Renal pelvis (tissue), 4 donors: ENCODE results near the gene LYPLA2. TPM values are rescaled to one million over a fixed set of nuclear protein-coding genes. Genes with fewer than 3 reads are reported as not detected.
"Not testable (repeated sequence)": the region's sequence is repeated elsewhere in the genome, so short reads cannot be mapped to it uniquely, and the experiment has no call there.

ENCODE experiments used
- DNase-seq: peaks from one replicate; pipeline ENCODE4 v3.0.0-alpha.2; 2013
- polyA plus RNA-seq, 3 donors: library from polyadenylated mRNA; unstranded; fragments of 120-200 nt; gene quantifications; one replicate each; pipeline ENCODE4 v1.2.1, GENCODE V29; 2013; ENCODE audit not compliant: insufficient read length in 3 of 3

The LYPLA2 gene
- polyA plus RNA-seq, 3 donors = 72.4 to 87.2 (median 78.9) TPM

- DNase-seq = no peak
Measured at GRCh38 chr1:23774174-23774880, 16.6 kb upstream of the LYPLA2 start.

- DNase-seq = no peak
Measured at GRCh38 chr1:23776217-23776616, 14.7 kb upstream of the LYPLA2 start.

- peak; percentile 79 for DNase-seq
Measured at GRCh38 chr1:23777979-23778814, 12.7 kb upstream of the LYPLA2 start, which contains the start of gene PITHD1. TSS of gene PITHD1 (plus strand) at chr1:23778418. CDS start at chr1:23778516, 98 bp downstream.

- DNase-seq = no peak
Measured at GRCh38 chr1:23779826-23780371, 11.0 kb upstream of the LYPLA2 start.

GRCh38 chr1:23783141-23783540, 7.8 kb upstream of the LYPLA2 start:
- DNase-seq = not testable (repeated sequence)

GRCh38 chr1:23784846-23785245, 6.1 kb upstream of the LYPLA2 start:
- DNase-seq = no peak

- no peak for DNase-seq
Measured at GRCh38 chr1:23787701-23788100, 3.2 kb upstream of the LYPLA2 start.

GRCh38 chr1:23788695-23789094, 2.2 kb upstream of the LYPLA2 start:
- DNase-seq = no peak

- DNase-seq = no peak
Measured at GRCh38 chr1:23791516-23792047, 637 bp downstream of the LYPLA2 start.

- no peak for DNase-seq
Measured at GRCh38 chr1:23792151-23792945, 1.4 kb downstream of the LYPLA2 start.

- DNase-seq = no peak
Measured at GRCh38 chr1:23793018-23793781, 2.3 kb downstream of the LYPLA2 start.

- DNase-seq = no peak
Measured at GRCh38 chr1:23793861-23794731, 3.2 kb downstream of the LYPLA2 start.

GRCh38 chr1:23794732-23795182, 3.8 kb downstream of the LYPLA2 start:
- not testable (repeated sequence) for DNase-seq

GRCh38 chr1:23795676-23796465, 4.9 kb downstream of the LYPLA2 start:
- no peak for DNase-seq

- DNase-seq = no peak
Measured at GRCh38 chr1:23796466-23797271, 5.7 kb downstream of the LYPLA2 start.

GRCh38 chr1:23797478-23798448, 6.8 kb downstream of the LYPLA2 start:
- no peak for DNase-seq

- no peak for DNase-seq
Measured at GRCh38 chr1:23798662-23799142, 7.8 kb downstream of the LYPLA2 start.
